ENCODE results near the gene LIM2.

LIM2 gene

DNA sequence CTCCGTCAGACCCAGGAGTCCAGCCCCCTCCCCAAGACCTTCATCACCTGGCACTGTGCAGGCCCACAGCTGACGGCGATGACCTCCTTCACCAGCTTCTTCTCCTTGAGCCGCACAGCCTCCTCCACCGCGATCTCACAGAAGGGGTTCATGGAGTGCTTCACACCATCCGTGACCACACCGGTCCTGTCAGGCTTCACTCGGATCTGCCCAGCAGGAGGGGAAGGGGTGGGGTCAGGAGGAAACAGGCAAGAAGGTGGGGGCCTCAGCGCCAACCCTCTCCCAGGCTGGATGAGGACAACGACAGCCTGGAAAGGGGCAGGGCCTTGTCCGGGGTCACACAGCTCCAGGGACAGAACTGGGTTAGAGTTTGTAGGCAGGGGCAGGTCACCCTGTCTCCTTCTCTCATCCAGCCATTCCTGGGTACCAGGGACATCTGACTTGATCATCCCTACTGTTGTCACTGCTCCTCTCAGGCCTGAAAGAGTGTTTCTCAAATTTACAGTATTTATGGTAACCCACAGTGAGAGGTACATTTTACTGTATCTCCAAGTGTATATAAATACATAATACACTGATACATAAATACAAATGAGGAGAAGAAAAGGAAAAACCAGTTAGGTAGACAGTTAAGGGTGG is 33.6 kb downstream of the LIM2 start:
- no peak overlapping the region for H3K4me3 ChIP-seq (ENCODE audit: low read depth, low read length)
- H3K4me1 ChIP-seq, result no peaks in the 10 kb centered on the region; the same call in 1 of the 2 replicates
- no peaks in the 10 kb centered on the region for H3K27me3 ChIP-seq
- no peak for TF ChIP-seq CTCF (IDR thresholded peaks at IDR 0.05; ENCODE audit: low read depth, low read length)
- H3K36me3 ChIP-seq, result peaks cover 20% of the 10 kb centered on the region
- DNase-seq, result no peak
- H3K9me3 ChIP-seq, result no peaks in the 10 kb centered on the region

GRCh38 chr19:51352783-51353360 is 34.9 kb downstream of the LIM2 start:
- Histone ChIP-seq H3K4me3 (ENCODE audit: low read depth, low read length) (no peak overlapping the region), H3K36me3 (peaks cover 24% of the 10 kb centered on the region), H3K9me3 (no peaks in the 10 kb centered on the region), H3K4me1 (no peaks in the 10 kb centered on the region; the same call in 1 of the 2 replicates), H3K27me3 (no peaks in the 10 kb centered on the region)
- TF ChIP-seq CTCF (IDR thresholded peaks at IDR 0.05; ENCODE audit: low read depth, low read length), result no peak
- no peak for DNase-seq

DNA sequence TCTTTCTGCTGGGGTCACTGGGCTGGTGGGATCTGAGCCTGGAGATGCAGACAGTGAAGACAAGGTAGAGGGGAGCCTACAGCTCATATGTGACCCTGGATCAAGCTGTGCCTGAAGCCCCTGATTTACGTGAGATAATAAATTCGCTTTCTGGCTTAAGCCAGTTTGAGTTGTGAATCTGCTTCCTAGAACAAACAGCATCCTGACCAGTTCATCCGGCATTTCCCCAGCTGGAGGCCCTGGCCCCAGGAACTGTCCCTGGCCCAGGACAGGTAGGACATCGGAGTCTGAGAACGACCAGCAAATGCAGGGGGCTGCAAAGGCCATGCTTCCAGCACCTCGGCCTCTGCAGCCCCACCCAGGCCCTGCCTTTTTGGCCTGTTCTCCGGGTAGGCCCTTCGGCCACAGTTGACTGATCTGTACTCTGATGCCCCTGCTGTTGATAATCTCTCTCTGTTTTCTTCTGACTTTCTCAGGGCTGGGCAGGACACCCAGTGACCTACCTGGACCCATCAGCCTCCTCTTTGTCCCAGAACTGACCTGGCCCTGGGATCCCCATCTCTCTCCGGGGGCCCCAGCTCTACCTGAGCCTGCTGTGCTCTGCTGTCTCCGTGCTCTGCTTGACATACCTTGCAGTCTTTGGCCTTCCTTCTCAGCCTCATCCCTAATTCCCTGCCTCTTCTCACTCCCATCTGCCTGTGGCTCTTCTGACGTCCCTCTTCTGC is 36.3 kb downstream of the LIM2 start:
- Histone ChIP-seq H3K27me3 (no peaks in the 10 kb centered on the region), H3K4me3 (ENCODE audit: low read depth, low read length) (no peak overlapping the region), H3K9me3 (no peaks in the 10 kb centered on the region), H3K4me1 (no peaks in the 10 kb centered on the region; the same call in 1 of the 2 replicates), H3K36me3 (peaks cover 28% of the 10 kb centered on the region)
- TF ChIP-seq CTCF (IDR thresholded peaks at IDR 0.05; ENCODE audit: low read depth, low read length), result no peak
- DNase-seq, result no peak

DNA sequence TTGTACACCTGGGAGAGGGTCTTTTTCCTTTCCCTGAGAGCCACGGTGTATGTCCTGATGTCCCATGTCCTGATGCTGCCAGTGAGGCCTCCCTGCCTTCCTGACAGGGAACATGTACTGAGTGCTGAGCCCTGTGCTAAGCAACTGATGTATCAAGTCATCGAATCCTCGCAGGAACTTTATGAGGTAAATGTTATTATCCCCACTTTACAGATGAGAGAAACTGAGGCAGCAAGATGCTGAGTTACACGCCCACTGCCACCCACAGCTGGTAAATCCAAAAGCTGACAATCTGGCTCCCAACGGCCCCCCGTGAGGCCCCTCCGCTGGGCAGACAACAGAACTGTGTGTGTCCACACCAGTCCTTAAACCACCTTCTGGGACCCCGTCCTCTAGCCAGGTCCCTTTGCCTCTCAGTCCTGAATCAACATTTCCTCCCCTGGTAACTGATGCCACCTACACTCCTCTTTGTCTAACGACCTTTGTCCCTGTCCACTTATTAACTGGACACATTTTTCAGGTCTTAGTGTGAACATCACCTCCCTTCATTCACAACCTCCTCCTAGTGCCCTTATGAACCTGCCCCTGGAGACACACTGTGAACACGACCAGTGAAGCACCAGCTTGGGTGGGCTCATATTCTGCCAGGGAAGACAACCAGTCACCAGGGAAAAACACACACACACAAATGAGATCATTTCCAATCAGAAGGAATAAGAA is 40.4 kb downstream of the LIM2 start:
- H3K9me3 ChIP-seq, result no peaks in the 10 kb centered on the region
- no peaks in the 10 kb centered on the region for H3K27me3 ChIP-seq
- no peak for DNase-seq
- H3K36me3 ChIP-seq, result peaks cover 27% of the 10 kb centered on the region
- no peak overlapping the region for H3K4me3 ChIP-seq (ENCODE audit: low read depth, low read length)
- H3K4me1 ChIP-seq, result no peaks in the 10 kb centered on the region; the same call in none of the 2 replicates
- no peak for TF ChIP-seq CTCF (IDR thresholded peaks at IDR 0.05; ENCODE audit: low read depth, low read length)

DNA sequence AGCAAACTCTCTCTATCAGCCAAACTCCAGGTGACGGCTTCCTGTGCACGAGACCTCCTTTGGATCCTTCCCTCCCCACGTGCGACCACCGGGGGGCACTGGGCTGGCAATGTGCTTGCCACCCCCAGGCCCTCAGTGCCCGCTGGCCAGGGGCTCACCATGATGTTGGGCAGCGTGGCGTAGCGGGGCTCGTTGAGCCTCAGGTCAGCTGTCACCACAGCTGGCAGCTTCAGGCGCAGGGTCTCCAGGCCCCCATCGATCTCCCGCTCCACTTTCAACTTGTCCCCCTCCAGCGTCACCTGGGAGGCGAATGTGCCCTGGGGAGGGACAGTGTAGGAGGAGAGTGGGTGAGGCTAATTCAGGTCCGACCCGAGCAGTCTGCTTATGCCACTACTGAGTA is 41.0 kb downstream of the LIM2 start:
- no peaks in the 10 kb centered on the region for H3K9me3 ChIP-seq
- peaks cover 23% of the 10 kb centered on the region for H3K36me3 ChIP-seq
- H3K4me3 ChIP-seq (ENCODE audit: low read depth, low read length), result no peak overlapping the region
- no peak for DNase-seq
- no peaks in the 10 kb centered on the region for H3K27me3 ChIP-seq
- H3K4me1 ChIP-seq, result no peaks in the 10 kb centered on the region; the same call in none of the 2 replicates
- no peak for TF ChIP-seq CTCF (IDR thresholded peaks at IDR 0.05; ENCODE audit: low read depth, low read length)
